GDM1 (cell line): ENCODE results near the gene ALPL.

Source experiments
- DNase-seq: peaks from one replicate; lab custom pipeline; 2025; lab: John Stamatoyannopoulos, UW

Gene ALPL

DNA sequence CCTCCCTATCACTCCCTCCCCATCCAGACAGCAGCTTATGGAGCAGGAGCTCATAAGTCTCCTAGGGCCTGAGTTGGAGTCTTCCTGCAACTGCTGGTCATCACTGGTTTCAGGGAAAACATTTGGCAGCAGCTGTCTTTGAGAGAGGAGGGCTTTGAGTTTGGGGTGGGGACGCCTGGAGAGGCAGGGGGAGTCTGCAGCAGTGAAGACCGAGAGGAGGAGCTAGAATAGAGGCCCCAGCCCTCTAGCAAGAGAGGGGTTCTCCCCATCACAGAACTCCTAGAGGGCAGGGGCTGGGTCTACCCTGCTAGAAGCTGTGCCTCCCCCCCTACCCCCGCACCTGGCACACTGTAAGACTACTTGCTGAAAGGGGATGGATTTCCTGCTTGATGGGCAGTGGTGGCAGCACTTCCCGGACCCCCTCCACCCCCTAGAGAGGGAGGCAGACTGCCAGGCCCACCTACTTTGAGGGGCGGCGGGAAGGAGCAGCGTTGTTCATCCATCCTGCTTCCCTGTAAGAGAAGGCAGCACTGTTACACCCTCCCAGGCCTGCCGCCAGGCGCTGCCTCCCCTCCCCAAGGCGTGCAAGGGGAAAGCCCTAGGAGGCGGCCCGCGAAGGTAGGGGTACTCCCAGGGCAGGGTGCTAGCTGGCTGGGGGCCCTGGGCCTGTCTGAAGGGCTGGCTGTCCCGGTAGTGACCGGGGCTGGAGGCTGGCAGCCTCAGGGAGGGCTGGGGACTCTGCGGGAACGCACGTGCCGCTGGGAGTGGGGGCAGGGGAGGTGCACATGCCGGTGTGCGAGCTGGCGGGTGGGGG, 109.5 kb downstream of the ALPL start:
- no peak for DNase-seq

GRCh38 chr1:21619375-21619947, 110.2 kb downstream of the ALPL start:
- no peak for DNase-seq

GRCh38 chr1:21620011-21620410, 110.8 kb downstream of the ALPL start:
- no peak for DNase-seq

DNA sequence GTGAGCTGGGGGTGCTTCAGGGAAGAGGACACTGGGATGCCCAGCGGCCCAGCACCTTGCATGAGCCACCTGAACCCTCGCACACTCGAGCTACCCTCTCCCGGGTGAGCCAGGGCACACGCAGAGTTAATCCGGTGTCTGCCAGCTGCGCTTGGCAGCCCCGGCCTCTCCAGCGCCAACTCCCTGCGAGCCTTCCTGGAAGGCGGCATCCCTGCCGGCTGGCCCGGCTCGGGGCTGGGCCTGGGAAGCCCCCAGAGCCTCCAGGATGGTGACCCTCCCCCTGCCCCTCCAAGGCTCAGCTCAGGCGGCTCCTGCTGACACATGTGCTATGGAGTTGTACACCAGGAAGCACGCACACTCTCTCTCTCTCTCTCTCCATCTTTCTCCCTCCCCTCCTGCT, 111.3 kb downstream of the ALPL start:
- no peak for DNase-seq

DNA sequence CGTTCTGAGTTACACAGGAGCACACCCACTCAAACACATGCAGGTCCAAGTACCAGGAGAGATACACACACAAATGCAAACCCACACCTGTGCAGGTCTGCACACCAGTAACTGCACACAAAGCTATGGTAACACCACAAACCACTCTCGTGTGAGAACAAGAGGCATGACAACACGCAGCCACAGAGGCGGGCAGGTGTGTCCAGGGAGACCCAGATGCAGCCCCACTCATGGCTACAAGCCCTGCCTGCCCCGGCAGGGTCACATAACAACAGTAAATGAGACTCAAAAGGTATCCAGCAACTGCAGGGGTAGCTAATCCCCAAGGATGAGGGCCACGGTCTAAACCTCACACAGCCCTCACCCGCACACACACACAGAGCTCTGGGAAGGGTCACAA, 111.8 kb downstream of the ALPL start:
- no peak for DNase-seq

DNA sequence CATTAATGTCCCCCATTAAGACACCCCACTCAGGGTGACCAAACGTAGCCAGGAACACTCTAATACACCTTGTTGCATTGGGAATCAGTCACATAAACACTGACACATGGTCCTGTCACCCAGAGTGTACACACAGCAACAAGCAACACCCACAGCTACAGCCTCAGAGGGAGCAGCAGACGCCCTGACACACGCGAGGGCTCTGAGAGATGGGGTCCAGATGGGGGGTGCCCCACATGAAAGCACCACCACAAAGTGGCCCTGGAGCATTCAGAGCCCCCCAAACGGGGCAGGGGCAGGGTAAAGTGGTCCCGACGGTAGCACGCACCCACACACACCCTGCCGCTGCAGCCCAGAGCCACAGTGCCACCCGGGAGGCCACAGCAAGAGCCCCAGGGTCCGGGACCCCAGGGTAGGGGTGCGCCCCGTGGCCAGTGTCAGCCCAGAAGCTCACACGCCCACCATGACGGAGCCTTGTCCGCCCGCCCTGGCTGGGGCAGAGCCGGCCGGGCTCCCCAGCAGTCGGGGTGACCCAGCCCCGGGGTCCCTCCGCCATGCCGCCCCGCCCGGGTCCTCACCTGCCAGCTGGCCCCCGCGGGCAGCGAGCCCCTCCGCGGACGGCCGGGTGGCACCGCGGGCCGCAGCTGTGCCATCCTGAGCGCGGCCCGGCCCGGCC, 112.7 kb downstream of the ALPL start:
- no peak for DNase-seq

- no peak for DNase-seq
Observed at GRCh38 chr1:21622466-21623315, 113.5 kb downstream of the ALPL start.

DNA sequence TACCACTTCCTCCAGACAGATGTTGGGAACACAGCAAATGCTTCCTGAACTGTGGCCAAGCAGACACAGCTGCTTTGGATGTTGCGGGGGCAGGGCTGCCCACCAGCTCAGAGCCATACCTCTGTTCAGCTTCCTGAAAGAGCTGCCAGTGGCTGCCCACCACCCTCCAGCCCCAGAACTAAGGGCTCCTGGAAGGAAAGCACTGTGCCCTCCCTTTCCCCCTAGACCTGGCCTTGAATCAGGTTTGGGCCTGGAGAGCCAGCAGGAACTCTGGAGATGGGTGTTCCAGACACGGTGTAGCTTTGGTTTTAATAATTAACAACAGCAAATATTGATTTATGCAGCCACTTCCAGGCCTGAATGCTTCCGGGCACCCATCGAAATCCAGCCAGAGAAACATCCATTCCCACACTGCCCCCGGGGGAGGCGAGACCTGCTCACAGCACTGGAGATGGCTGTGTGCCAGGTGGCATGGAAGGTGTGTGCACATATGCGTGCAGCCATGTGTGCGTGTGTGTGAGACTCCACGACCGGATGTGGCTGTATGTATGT, 114.3 kb downstream of the ALPL start:
- DNase-seq = no peak

DNA sequence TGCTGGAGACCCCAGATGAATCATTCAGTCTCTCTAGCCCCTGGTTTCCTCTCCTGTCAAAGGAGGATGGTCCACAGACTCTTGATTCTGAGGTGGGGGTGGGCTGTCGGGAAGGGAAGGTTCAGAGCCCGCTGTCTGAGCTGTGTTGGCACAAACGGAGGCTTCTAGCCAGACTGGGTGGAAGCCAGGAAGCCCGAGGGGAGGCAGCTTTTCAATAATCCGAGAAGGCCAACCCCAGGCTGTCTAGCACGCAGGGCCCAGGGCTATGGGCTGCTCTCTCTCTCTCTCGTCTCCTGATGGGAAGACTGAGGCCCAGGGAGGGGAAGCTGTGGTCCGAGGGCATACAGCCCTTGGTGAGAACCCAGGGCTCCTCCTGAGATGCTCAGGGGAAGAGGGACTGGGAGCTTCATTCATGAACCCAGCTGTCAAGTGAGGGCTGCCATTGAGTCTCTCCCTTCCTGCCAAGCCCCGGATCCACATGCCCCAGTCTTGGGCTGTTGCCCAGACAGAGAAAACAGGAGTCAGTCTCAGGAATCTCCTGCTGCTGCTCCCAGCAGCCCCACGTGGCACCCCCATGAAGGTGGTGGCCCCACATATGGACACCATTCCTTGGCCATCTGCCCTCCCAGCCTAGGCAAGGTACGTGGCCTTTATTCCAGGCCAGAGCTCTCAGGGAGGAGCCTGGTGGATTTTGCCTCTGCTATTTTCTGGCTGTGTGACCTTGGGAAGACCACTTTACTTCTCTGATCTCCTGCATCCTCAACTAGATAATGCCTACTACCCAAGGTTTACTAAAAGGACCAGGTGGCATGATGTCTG, 115.6 kb downstream of the ALPL start:
- no peak for DNase-seq

GRCh38 chr1:21625390-21626190, 116.4 kb downstream of the ALPL start:
- no peak for DNase-seq

DNA sequence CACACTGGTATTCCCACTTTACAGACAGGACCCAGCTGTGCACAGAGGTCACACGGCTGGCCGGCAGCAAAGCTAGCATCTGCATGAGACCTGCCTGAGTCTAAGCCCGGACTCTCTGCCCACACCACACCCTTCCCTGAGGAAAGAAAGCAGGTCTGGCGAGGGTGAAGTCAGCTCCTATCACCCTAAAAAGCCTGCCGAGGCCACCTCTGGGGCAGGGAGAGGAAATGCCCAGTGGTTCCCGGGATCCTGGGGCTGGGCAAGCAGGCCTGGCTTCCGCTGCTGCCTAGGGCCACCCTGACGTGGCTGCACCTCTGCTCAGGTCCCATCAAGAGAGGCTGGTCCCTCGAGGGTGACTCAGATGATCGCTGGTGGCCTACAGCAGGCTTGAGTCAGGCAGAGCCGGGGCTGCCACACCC, 117.7 kb downstream of the ALPL start:
- DNase-seq = no peak
